Activated CD4-positive, alpha-beta T cell treated with anti-CD3 and anti-CD28 coated beads, Interleukin-2, amount 50 U/mL, for 16 hours (primary cell): Measurements from ENCODE around the gene DAGLA.
A peak's percentile ranks its signal among the peaks of the same experiment; 100 is the strongest.

Experiments
- DNase-seq: peaks from one replicate; pipeline ENCODE4 v3.0.0-alpha.2; 2020

The DAGLA gene

DNA sequence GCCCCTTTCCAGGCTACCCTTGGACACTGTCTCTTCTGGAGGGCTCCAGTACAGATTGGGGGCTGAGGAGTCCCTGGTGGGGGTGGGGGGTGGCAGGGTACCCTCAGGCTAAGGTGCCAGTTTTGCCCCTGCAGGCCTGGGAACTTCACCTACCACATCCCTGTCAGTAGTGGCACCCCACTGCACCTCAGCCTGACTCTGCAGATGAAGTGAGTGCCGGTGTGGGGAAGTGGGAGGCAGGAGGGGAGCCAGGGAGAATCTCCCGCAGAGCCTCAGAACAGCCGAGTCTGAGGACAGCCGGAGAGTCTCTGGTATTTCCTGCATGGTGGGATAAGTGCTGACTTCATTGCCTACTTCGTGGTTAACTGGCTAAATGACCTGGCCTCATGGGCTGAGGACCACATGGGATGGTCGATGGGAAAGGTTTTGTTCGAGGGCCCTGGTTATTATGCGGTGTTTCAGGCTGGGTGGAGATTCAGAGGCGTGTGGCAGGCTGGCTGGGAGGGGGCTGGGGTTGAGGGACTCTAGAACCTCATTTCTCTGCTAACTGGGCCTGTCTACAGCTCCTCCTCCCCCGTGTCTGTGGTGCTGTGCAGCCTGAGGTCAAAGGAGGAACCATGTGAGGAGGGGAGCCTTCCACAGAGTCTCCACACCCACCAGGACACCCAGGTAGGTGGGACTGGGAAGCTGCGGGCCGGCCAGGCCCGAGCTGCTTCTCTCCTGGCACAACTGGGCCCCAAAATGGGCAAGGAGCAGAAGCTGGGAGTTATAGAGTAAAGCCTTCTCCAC, 103.7 kb downstream of the DAGLA start:
- no peak for DNase-seq

DNA sequence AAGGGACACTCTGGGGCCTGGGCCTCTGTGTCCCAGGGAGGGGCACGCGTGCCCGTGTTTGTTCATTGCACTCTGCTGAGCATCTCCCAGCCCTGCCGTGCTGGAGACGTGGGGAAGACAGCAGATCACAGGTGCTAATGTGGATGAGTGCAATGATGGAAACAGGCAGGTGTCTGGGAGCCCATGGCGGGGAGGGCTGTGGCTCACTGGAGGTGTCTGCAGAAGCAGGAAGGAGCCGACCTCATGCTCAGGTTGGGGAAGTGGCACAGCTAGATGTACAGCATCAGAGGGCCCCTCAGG, 104.3 kb downstream of the DAGLA start:
- DNase-seq: no peak

GRCh38 chr11:61785837-61786402, 105.7 kb downstream of the DAGLA start:
- DNase-seq: no peak

DNA sequence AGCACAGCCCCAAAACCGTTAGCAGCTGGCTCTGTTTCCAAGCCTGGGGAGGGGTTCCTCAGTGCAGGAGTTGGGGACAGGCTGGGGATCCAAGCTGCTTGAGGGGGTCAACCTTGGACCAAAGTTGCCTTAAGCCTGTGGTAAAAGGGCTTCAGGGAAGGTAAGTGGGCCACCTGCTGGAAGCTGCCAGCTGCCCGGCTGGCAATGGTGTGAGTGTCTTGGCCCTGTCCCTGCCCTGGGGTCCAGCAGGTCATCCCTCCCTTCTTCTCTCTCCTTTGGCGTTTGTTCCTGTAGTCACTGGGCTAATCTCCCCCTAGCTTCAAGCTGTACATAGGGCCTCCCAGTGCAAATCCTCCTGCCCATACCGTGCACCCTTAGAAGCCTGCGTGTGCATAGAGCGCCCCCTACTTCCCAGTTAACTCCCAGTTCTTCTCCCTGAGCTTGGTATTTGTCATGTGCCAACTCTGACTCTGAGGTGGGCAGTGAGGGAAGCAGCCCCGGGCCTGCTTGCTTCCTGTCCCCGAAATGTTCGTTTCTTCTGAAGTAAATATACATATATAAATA, 107.8 kb downstream of the DAGLA start:
- DNase-seq: peak; percentile 25

GRCh38 chr11:61791737-61792309, 111.6 kb downstream of the DAGLA start:
- peak; percentile 50 for DNase-seq

DNA sequence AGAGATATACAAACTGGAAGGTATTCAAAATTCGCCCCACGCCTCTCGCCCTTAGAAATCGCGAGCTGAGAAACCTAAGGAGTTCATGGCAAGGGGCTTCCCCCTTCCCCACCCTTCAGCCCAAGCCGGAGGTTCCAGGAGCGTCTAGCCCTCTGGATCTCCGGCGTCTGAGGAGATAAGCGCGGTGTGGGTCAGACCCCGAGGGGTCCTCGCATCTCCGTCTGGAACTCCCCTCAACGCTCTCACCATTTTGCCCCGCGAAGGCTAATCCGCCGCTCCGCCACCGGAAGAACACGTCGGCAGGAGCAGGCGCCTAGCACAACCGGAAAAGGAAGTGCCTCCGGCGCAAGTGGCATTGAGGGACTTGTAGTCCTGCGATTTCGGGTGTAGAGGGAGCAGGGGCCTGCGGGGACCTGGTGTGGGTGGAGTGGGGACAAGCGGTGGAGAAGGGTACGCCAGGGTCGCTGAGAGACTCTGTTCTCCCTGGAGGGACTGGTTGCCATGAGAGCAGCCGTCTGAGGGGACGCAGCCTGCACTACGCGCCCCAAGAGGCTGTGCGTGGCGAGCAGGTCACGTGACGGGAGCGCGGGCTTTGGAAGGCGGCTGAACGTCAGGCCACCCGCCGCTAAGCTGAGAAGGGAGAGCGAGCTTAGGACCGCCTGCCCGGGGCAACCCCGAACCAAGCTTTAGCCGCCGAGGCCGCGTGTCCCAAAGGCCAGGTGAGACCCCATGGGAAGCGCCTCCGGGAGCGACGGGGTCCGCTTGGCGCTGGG, 112.3 kb downstream of the DAGLA start, which contains the start of the genes FEN1 and TMEM258:
Gene FEN1, plus strand, starts transcription at position 602 of the 773 bp plus-strand sequence. CDS start 2,451 bp downstream, outside the sequence.
Gene TMEM258, minus strand, starts transcription at position 290 of the 773 bp plus-strand sequence. Its CDS starts 41 bp downstream, at position 249.
- DNase-seq: peak; percentile 91

DNA sequence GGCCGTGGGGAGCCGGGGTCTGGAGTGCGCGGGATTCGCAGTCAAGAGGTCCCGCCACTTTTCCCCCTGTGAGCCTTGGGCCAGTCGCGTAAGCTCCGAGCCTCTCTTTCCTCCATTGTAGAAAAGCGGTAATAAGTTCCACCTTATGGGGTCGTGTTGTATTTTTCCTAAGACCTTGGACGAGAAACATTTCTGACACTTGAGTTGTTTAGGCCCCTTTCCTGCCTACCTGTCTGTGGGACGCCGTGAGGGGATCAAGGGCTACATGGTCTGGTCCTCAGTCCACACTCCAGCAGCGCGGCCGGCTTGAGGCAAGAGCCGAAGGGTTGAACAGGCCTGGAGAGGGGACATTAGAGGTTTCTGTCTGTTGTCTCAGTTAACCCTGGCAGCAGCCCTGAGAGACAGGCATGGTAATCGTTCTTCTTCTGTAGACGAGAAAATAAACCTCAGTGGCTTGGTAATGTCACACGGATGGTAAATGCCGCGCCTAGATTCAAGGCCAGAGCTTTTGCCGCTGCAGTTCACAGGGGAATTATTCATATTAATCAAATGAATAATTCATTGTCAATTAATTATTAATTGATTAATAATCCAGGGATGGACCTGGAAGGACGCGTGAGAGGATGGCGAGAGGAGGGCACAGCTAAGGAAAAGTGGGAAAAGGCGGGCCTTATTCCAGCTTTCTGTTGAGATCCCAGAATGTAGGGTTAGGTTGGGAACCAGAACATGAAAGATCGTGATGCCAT, 113.1 kb downstream of the DAGLA start:
- peak; percentile 15 for DNase-seq

- no peak for DNase-seq
Observed at GRCh38 chr11:61793829-61794204, 113.6 kb downstream of the DAGLA start.

- DNase-seq: no peak
Observed at GRCh38 chr11:61794579-61794978, 114.4 kb downstream of the DAGLA start.

DNA sequence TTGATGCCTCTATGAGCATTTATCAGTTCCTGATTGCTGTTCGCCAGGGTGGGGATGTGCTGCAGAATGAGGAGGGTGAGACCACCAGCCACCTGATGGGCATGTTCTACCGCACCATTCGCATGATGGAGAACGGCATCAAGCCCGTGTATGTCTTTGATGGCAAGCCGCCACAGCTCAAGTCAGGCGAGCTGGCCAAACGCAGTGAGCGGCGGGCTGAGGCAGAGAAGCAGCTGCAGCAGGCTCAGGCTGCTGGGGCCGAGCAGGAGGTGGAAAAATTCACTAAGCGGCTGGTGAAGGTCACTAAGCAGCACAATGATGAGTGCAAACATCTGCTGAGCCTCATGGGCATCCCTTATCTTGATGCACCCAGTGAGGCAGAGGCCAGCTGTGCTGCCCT, 115.3 kb downstream of the DAGLA start:
- DNase-seq: no peak

DNA sequence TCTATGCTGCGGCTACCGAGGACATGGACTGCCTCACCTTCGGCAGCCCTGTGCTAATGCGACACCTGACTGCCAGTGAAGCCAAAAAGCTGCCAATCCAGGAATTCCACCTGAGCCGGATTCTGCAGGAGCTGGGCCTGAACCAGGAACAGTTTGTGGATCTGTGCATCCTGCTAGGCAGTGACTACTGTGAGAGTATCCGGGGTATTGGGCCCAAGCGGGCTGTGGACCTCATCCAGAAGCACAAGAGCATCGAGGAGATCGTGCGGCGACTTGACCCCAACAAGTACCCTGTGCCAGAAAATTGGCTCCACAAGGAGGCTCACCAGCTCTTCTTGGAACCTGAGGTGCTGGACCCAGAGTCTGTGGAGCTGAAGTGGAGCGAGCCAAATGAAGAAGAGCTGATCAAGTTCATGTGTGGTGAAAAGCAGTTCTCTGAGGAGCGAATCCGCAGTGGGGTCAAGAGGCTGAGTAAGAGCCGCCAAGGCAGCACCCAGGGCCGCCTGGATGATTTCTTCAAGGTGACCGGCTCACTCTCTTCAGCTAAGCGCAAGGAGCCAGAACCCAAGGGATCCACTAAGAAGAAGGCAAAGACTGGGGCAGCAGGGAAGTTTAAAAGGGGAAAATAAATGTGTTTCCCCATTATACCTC, 115.8 kb downstream of the DAGLA start:
- no peak for DNase-seq
